Measurements from ENCODE around the gene PXK.

GRCh38 chr3:58463942-58464271, 131.2 kb downstream of the PXK start:
- TF ChIP-seq CTCF (IDR thresholded peaks at IDR 0.05) (no peak), POLR2A (IDR thresholded peaks at IDR 0.05) (no peak)
